ENCODE data around the gene CYFIP2. TPM values are rescaled to one million over a fixed set of nuclear protein-coding genes. Genes with fewer than 3 reads are reported as not detected.

Gene CYFIP2
- total RNA-seq, 1 experiment from 2014 or later = 45.1 TPM

DNA sequence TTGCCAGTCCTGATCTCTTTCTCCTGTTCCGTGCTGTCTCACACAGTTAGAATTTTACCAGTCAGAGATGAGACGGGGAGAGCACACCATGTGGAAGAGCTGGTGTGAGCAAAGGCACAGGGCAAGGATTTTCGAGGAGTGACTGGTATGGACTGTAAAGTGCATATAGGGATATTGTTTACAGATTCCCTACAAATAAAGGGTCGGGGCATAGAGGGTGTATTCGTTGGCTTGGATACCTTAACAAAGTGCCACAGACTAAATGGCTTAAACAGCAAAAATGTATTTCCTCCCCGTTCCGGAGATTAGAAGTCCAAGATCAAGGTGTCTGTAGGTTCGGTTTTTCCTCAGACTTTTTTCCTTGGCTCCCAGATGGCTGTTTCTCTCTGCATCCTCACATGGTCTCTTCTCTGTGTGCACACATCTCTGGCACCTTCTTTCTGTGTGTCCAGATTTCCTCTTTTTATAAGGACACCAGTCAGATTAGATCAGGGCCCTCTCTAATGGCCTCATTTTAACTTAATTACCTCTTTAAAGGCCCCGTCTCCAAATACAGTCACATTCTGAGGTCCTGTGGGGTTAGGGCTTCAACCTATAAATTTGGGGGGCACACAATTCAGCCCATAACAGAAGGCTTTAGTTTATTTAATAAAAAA lies 23.4 kb downstream of the CYFIP2 start:
- Histone ChIP-seq H3K27ac (ENCODE audit: low read depth, low read length) (no peak overlapping the region), H3K9me2 (ENCODE audit: insufficient read depth) (no peaks in the 10 kb centered on the region; the same call in 1 of the 2 replicates), H3K4me3 (replicated peaks in 1 of 2; ENCODE audit: low read depth in 1 of 2, low read length in 2 of 2) (no peak overlapping the region), H3K4me2 (ENCODE audit: low read length) (no peak overlapping the region), H3K79me2 (ENCODE audit: insufficient read depth, low read length) (no peaks in the 10 kb centered on the region), H2AFZ (ENCODE audit: low read depth, low read length, poor library complexity, severe bottlenecking) (no peak overlapping the region), H3K9me3 (ENCODE audit: control insufficient read depth in 1 of 2, insufficient read depth in 1 of 2, low read depth in 1 of 2, low read length in 2 of 2) (no peaks in the 10 kb centered on the region), H4K20me1 (ENCODE audit: insufficient read depth) (no peaks in the 10 kb centered on the region), H3K36me3 (ENCODE audit: control insufficient read depth in 1 of 2, insufficient read depth in 2 of 2, low read length in 2 of 2) (0 out of 4 replicates have a peak, but pooled peaks cover 0 to 5% of the 10 kb centered on the region in 2 experiments), H3K27me3 (ENCODE audit: insufficient read depth, low read length) (no peaks in the 10 kb centered on the region), H3K4me1 (ENCODE audit: control insufficient read depth in 1 of 2, insufficient read depth in 2 of 2, low read length in 2 of 2) (peaks cover 10 to 19% of the 10 kb centered on the region in 2 experiments), H3K9ac (ENCODE audit: low read length) (no peak overlapping the region)
- ChIA-PET CTCF (no interaction called here), RAD21 (ENCODE audit: low non-redundant PET in 1 of 2, low total read pairs in 2 of 2, uncharacterized antibody in 2 of 2, unreplicated experiment in 2 of 2) (no interaction called here), POLR2A (no interaction called here)
- no peak for DNase-seq (ENCODE audit: low read depth, low spot score)
- ATAC-seq = no peak
- no TSS peak for BruUV-seq (replicated peaks)
- intact Hi-C loops (cut with micrococcal nuclease) = no loop called here
- no peak for TF ChIP-seq EZH2phosphoT487 (IDR thresholded peaks at IDR 0.05; ENCODE audit: borderline replicate concordance)
- no peak for TF ChIP-seq CBX3 (IDR thresholded peaks at IDR 0.05; ENCODE audit: low read depth)
- TF ChIP-seq SIN3A (IDR thresholded peaks at IDR 0.05; ENCODE audit: low read depth) = no peak
- no peak for TF ChIP-seq POLR2AphosphoS5 (IDR thresholded peaks at IDR 0.05; ENCODE audit: low read depth, low read length)
- TF ChIP-seq POLR2A (IDR thresholded peaks at IDR 0.05; ENCODE audit: borderline replicate concordance, extremely low read depth, insufficient read depth, insufficient read length) = no peak
- TF ChIP-seq ELF1 (IDR thresholded peaks at IDR 0.05; ENCODE audit: borderline replicate concordance, low read depth) = no peak
- no peak for TF ChIP-seq SP1 (IDR thresholded peaks at IDR 0.05; ENCODE audit: low read depth)
- no peak for TF ChIP-seq YY1 (IDR thresholded peaks at IDR 0.05; ENCODE audit: extremely low read depth, insufficient replicate concordance, low read depth, low read length)

DNA sequence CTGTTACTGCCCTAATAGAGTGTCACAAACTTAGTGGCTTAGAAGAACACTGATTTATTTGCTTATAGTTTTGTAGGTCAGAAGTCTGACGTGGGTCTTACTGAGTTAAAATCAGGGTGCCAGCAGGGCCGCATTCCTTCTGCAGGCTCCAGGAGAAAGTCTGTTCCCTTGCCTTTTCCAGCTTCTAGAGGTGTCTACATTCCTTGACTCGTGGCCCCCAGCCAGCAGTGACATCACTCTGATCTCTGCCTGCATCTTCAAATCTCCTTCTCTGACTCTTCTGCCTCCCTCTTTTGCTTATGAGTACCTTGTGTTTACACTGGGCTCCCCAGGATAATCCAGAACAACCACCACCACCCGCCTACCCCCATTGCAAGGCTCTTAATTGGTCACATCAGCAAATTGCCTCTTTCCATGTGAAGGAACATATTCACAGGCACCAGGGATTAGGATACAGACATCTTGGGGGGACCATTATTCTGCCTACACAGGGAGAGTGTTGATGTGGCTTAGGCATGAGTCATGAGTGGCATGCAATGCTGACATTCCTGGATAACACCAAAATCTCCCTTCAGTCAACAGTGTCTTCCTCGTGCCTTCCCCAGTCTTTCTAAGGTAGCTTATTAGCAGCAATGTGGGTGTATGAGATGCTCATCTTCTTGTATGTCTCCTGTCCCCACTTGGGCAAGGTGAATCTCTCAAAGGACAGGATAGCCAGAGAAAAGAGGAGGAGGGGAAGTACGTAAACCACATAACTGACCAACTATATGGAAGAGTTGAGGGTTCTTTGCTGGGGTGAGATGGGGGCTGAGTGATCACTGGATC lies 24.4 kb downstream of the CYFIP2 start:
- RAD21 ChIA-PET (ENCODE audit: low non-redundant PET in 1 of 2, low total read pairs in 2 of 2, uncharacterized antibody in 2 of 2, unreplicated experiment in 2 of 2) = no interaction called here
- DNase-seq (ENCODE audit: low read depth, low spot score) (no peak), ATAC-seq (peak; percentile 74)
- Histone ChIP-seq H3K9me2 (ENCODE audit: insufficient read depth) (no peaks in the 10 kb centered on the region; the same call in 1 of the 2 replicates), H3K4me3 (replicated peaks in 1 of 2; ENCODE audit: low read depth in 1 of 2, low read length in 2 of 2) (no peak overlapping the region), H3K79me2 (ENCODE audit: insufficient read depth, low read length) (no peaks in the 10 kb centered on the region), H3K27ac (ENCODE audit: low read depth, low read length) (no peak overlapping the region), H3K9me3 (ENCODE audit: control insufficient read depth in 1 of 2, insufficient read depth in 1 of 2, low read depth in 1 of 2, low read length in 2 of 2) (no peaks in the 10 kb centered on the region), H3K27me3 (ENCODE audit: insufficient read depth, low read length) (no peaks in the 10 kb centered on the region), H2AFZ (ENCODE audit: low read depth, low read length, poor library complexity, severe bottlenecking) (no peak overlapping the region), H3K9ac (ENCODE audit: low read length) (no peak overlapping the region), H4K20me1 (ENCODE audit: insufficient read depth) (no peaks in the 10 kb centered on the region), H3K4me1 (ENCODE audit: control insufficient read depth in 1 of 2, insufficient read depth in 2 of 2, low read length in 2 of 2) (peaks cover 10 to 19% of the 10 kb centered on the region in 2 experiments), H3K36me3 (ENCODE audit: control insufficient read depth in 1 of 2, insufficient read depth in 2 of 2, low read length in 2 of 2) (0 out of 4 replicates have a peak, but pooled peaks cover 0 to 5% of the 10 kb centered on the region in 2 experiments), H3K4me2 (ENCODE audit: low read length) (peak overlapping the region; percentile 47)
- TF ChIP-seq ZFX (IDR thresholded peaks at IDR 0.05) = no peak
- TF ChIP-seq SP1 (IDR thresholded peaks at IDR 0.05; ENCODE audit: low read depth) = no peak
- TF ChIP-seq SRF (IDR thresholded peaks at IDR 0.05; ENCODE audit: low read depth) = no peak
- CTCF ChIA-PET = no interaction called here
- intact Hi-C loops (cut with micrococcal nuclease) = no loop called here
- no TSS peak for BruUV-seq (replicated peaks)
- POLR2A ChIA-PET = no interaction called here

Measured in HCT116 (cell line).